GM18873 (cell line): ENCODE data around the gene ACTR3C.
"Not testable (repeated sequence)": the region's sequence is repeated elsewhere in the genome, so short reads cannot be mapped to it uniquely, and the experiment has no call there.

Source experiments
- ATAC-seq: cut with Tn5 transposase; IDR thresholded peaks from one replicate; pipeline ENCODE4 v1.9.1; 2021; ENCODE audit warnings: mild to moderate bottlenecking, moderate library complexity, moderate number of reproducible peaks; ENCODE audit not compliant: unreplicated experiment, low FRiP score

ACTR3C gene

GRCh38 chr7:150219941-150220658 lies 103.2 kb downstream of the ACTR3C start:
- not testable (repeated sequence) for ATAC-seq

- ATAC-seq, result not testable (repeated sequence)
Observed at GRCh38 chr7:150206848-150207247, 116.5 kb downstream of the ACTR3C start.

GRCh38 chr7:150205866-150206265 lies 117.5 kb downstream of the ACTR3C start:
- ATAC-seq, result not testable (repeated sequence)

- ATAC-seq, result not testable (repeated sequence)
Observed at GRCh38 chr7:150204577-150204976, 118.8 kb downstream of the ACTR3C start.

GRCh38 chr7:150202894-150203293 lies 120.5 kb downstream of the ACTR3C start:
- ATAC-seq, result not testable (repeated sequence)
